Measurements from ENCODE around the gene EVA1A.

- no peak for TF ChIP-seq CTCF (IDR thresholded peaks at IDR 0.05; ENCODE audit: low read depth, low read length, poor library complexity, severe bottlenecking)
- TF ChIP-seq EZH2phosphoT487 (IDR thresholded peaks at IDR 0.05; ENCODE audit: borderline replicate concordance, low read length): no peak
These were observed 39.8 kb upstream of the EVA1A start for GRCh38 chr2:75600461-75601011.

All from DOHH2 (cell line).